ENCODE measurements around the gene WBP2NL. TPM values are rescaled to one million over a fixed set of nuclear protein-coding genes. Genes with fewer than 3 reads are reported as not detected.

Gene WBP2NL
- total RNA-seq, 4 donors from 2014 or later: 3.0 to 6.8 (median 3.5) TPM

GRCh38 chr22:42000466-42000865 lies 1.9 kb downstream of the WBP2NL start:
- 94 to 96% methylated on average over 8 of the region's 8 CpGs for WGBS, 2 donors
- TF ChIP-seq POLR2A (IDR thresholded peaks at IDR 0.05): no peak
- no peak for TF ChIP-seq CTCF (IDR thresholded peaks at IDR 0.05)
- no peak for TF ChIP-seq EP300 (IDR thresholded peaks at IDR 0.05)
- Histone ChIP-seq H3K36me3 (peaks cover 0 to 15% (median 0%) of the 10 kb centered on the region in 3 donors), H3K27me3 (no peaks in the 10 kb centered on the region), H3K4me3 (no peak overlapping the region), H3K27ac (no peak overlapping the region), H3K9me3 (peaks cover 0 to 29% (median 0%) of the 10 kb centered on the region in 4 donors), H3K4me1 (peaks cover 0 to 12% (median 4%) of the 10 kb centered on the region in 4 donors)
- DNase-seq (ENCODE audit: low spot score in 2 of 2): no peak

- H3K4me1 ChIP-seq: peaks cover 0 to 12% (median 4%) of the 10 kb centered on the region in 4 donors
Measured at GRCh38 chr22:42001121-42001520, 2.5 kb downstream of the WBP2NL start.

GRCh38 chr22:42001706-42002105 lies 3.1 kb downstream of the WBP2NL start:
- Histone ChIP-seq H3K27ac (no peak overlapping the region), H3K27me3 (no peaks in the 10 kb centered on the region), H3K4me3 (no peak overlapping the region), H3K4me1 (peaks cover 0 to 12% (median 4%) of the 10 kb centered on the region in 4 donors), H3K36me3 (peaks cover 0 to 12% (median 0%) of the 10 kb centered on the region in 3 donors), H3K9me3 (peaks cover 0 to 40% (median 0%) of the 10 kb centered on the region in 4 donors)
- TF ChIP-seq CTCF (IDR thresholded peaks at IDR 0.05) (no peak), POLR2A (IDR thresholded peaks at IDR 0.05) (no peak), EP300 (IDR thresholded peaks at IDR 0.05) (no peak)
- 90 to 97% methylated on average over 11 to 12 of the region's 12 CpGs for WGBS, 2 donors
- no peak for DNase-seq (ENCODE audit: low spot score in 2 of 2)

More at GRCh38 chr22:42001121-42001520, 2.5 kb downstream of the WBP2NL start:
- no peak for DNase-seq (ENCODE audit: low spot score in 2 of 2)
- WGBS, 2 donors: 72 to 79% methylated on average over 8 of the region's 8 CpGs
- H3K36me3 ChIP-seq: peaks cover 0 to 12% (median 0%) of the 10 kb centered on the region in 3 donors
- TF ChIP-seq CTCF (IDR thresholded peaks at IDR 0.05): no peak
- TF ChIP-seq POLR2A (IDR thresholded peaks at IDR 0.05): no peak
- TF ChIP-seq EP300 (IDR thresholded peaks at IDR 0.05): no peak
- no peak overlapping the region for H3K4me3 ChIP-seq
- H3K27ac ChIP-seq: no peak overlapping the region
- H3K27me3 ChIP-seq: no peaks in the 10 kb centered on the region
- peaks cover 0 to 36% (median 0%) of the 10 kb centered on the region in 4 donors for H3K9me3 ChIP-seq

GRCh38 chr22:42007922-42008321 lies 9.3 kb downstream of the WBP2NL start:
- no peaks in the 10 kb centered on the region for H3K27me3 ChIP-seq
- no peak for DNase-seq (ENCODE audit: low spot score in 2 of 2)
- H3K9me3 ChIP-seq: peaks cover 0 to 66% (median 8%) of the 10 kb centered on the region in 4 donors
- H3K36me3 ChIP-seq: no peaks in the 10 kb centered on the region
- WGBS, 2 donors: 68 to 70% methylated on average over 4 of the region's 4 CpGs
- H3K4me3 ChIP-seq: no peak overlapping the region
- no peak overlapping the region for H3K27ac ChIP-seq
- TF ChIP-seq CTCF (IDR thresholded peaks at IDR 0.05) (no peak), POLR2A (IDR thresholded peaks at IDR 0.05) (no peak), EP300 (IDR thresholded peaks at IDR 0.05) (no peak)
- H3K4me1 ChIP-seq: no peaks in the 10 kb centered on the region

GRCh38 chr22:42010778-42011177 lies 12.2 kb downstream of the WBP2NL start:
- H3K36me3 ChIP-seq: no peaks in the 10 kb centered on the region
- no peak for TF ChIP-seq EP300 (IDR thresholded peaks at IDR 0.05)
- no peak for TF ChIP-seq POLR2A (IDR thresholded peaks at IDR 0.05)
- TF ChIP-seq CTCF (IDR thresholded peaks at IDR 0.05): no peak
- no peak for DNase-seq (ENCODE audit: low spot score in 2 of 2)
- WGBS, 2 donors: 78 to 89% methylated on average over 7 of the region's 7 CpGs
- no peaks in the 10 kb centered on the region for H3K4me1 ChIP-seq
- H3K9me3 ChIP-seq: peaks cover 0 to 58% (median 8%) of the 10 kb centered on the region in 4 donors
- no peaks in the 10 kb centered on the region for H3K27me3 ChIP-seq
- no peak overlapping the region for H3K27ac ChIP-seq
- no peak overlapping the region for H3K4me3 ChIP-seq

Data from tibial nerve (tissue), 4 donors.